ENCODE measurements around the gene TCERG1. TPM values are rescaled to one million over a fixed set of nuclear protein-coding genes. Genes with fewer than 3 reads are reported as not detected.

Gene TCERG1
- total and polyA plus RNA-seq, 2 donors (not counting 1 experiment from before 2014, with no cell fraction given): 44.6 to 95.2 TPM

GRCh38 chr5:146544232-146544631, 97.1 kb downstream of the TCERG1 start:
- ChIA-PET CTCF (interaction anchor here (5.1 kb wide), 1 partner anchor 12 kb away, joined by 41 read pairs; no protein-coding TSS in a partner anchor), POLR2A (no interaction called here)
- no peak for TF ChIP-seq EZH2 (IDR thresholded peaks at IDR 0.05; ENCODE audit: borderline replicate concordance, insufficient read depth, low read depth, low read length, poor library complexity, severe bottlenecking)
- no peak for TF ChIP-seq CTCF (IDR thresholded peaks at IDR 0.05)
- no peaks in the 10 kb centered on the region for H3K9me3 Mint-ChIP-seq (ENCODE audit: insufficient read depth)
- H3K4me3 ChIP-seq (ENCODE audit: control extremely low read depth in 1 of 5, extremely low read depth in 1 of 5, insufficient read depth in 1 of 5, low read depth in 2 of 5, low read length in 4 of 5): no peak overlapping the region
- no peaks in the 10 kb centered on the region for H3K27me3 ChIP-seq (replicated peaks in 1 of 4; ENCODE audit: control extremely low read depth in 1 of 4, control insufficient read depth in 3 of 4, insufficient read depth in 4 of 4, low read length in 3 of 4)
- H3K9me3 ChIP-seq (ENCODE audit: control extremely low read depth in 1 of 3, control insufficient read depth in 2 of 3, insufficient read depth in 1 of 3, low read length in 2 of 3): no peaks in the 10 kb centered on the region
- no peak for DNase-seq
- no peak overlapping the region for H3K27ac Mint-ChIP-seq
- H3K4me1 Mint-ChIP-seq: peaks cover 2% of the 10 kb centered on the region
- H3K27ac ChIP-seq (ENCODE audit: low read length in 2 of 2): no peak overlapping the region
- H3K4me2 ChIP-seq (replicated peaks; ENCODE audit: low read depth, low read length, poor library complexity, severe bottlenecking): no peak overlapping the region
- no peaks in the 10 kb centered on the region for H3K4me1 ChIP-seq (ENCODE audit: control insufficient read depth in 2 of 2, insufficient read depth in 2 of 2, low read length in 2 of 2)
- H3K9ac ChIP-seq (ENCODE audit: low read length): no peak overlapping the region
- H4K20me1 ChIP-seq (ENCODE audit: control insufficient read depth, insufficient read depth, low read length, poor library complexity, severe bottlenecking): no peaks in the 10 kb centered on the region
- ATAC-seq (ENCODE audit: low read depth): no peak
- no peaks in the 10 kb centered on the region for H3K79me2 ChIP-seq (ENCODE audit: control insufficient read depth, insufficient read depth, low read length)
- H3K27me3 Mint-ChIP-seq: peaks cover 8% of the 10 kb centered on the region
- no peak overlapping the region for H3K4me3 Mint-ChIP-seq
- H2AFZ ChIP-seq (ENCODE audit: insufficient read depth, low read depth, low read length, poor library complexity, severe bottlenecking): no peak overlapping the region
- intact Hi-C loops (cut with micrococcal nuclease): no loop called here
- no peaks in the 10 kb centered on the region for H3K36me3 ChIP-seq (replicated peaks in 1 of 2; ENCODE audit: control extremely low read depth in 1 of 2, control insufficient read depth in 1 of 2, extremely low read depth in 1 of 2, insufficient read depth in 2 of 2, low read length in 1 of 2)

- peaks cover 10% of the 10 kb centered on the region for H3K27me3 Mint-ChIP-seq
- no peak for TF ChIP-seq EZH2 (IDR thresholded peaks at IDR 0.05; ENCODE audit: borderline replicate concordance, insufficient read depth, low read depth, low read length, poor library complexity, severe bottlenecking)
- TF ChIP-seq CTCF (IDR thresholded peaks at IDR 0.05): no peak
Observed at GRCh38 chr5:146548781-146549449, 101.8 kb downstream of the TCERG1 start.

More at GRCh38 chr5:146548781-146549449, 101.8 kb downstream of the TCERG1 start:
- Histone ChIP-seq H4K20me1 (ENCODE audit: control insufficient read depth, insufficient read depth, low read length, poor library complexity, severe bottlenecking) (no peaks in the 10 kb centered on the region), H3K4me3 (ENCODE audit: control extremely low read depth in 1 of 5, extremely low read depth in 1 of 5, insufficient read depth in 1 of 5, low read depth in 2 of 5, low read length in 4 of 5) (no peak overlapping the region), H2AFZ (ENCODE audit: insufficient read depth, low read depth, low read length, poor library complexity, severe bottlenecking) (no peak overlapping the region), H3K27ac (ENCODE audit: low read length in 2 of 2) (no peak overlapping the region), H3K36me3 (replicated peaks in 1 of 2; ENCODE audit: control extremely low read depth in 1 of 2, control insufficient read depth in 1 of 2, extremely low read depth in 1 of 2, insufficient read depth in 2 of 2, low read length in 1 of 2) (no peaks in the 10 kb centered on the region), H3K9me3 (ENCODE audit: control extremely low read depth in 1 of 3, control insufficient read depth in 2 of 3, insufficient read depth in 1 of 3, low read length in 2 of 3) (no peaks in the 10 kb centered on the region), H3K4me1 (ENCODE audit: control insufficient read depth in 2 of 2, insufficient read depth in 2 of 2, low read length in 2 of 2) (no peaks in the 10 kb centered on the region), H3K9ac (ENCODE audit: low read length) (no peak overlapping the region), H3K4me2 (replicated peaks; ENCODE audit: low read depth, low read length, poor library complexity, severe bottlenecking) (no peak overlapping the region), H3K27me3 (replicated peaks in 1 of 4; ENCODE audit: control extremely low read depth in 1 of 4, control insufficient read depth in 3 of 4, insufficient read depth in 4 of 4, low read length in 3 of 4) (no peaks in the 10 kb centered on the region), H3K79me2 (ENCODE audit: control insufficient read depth, insufficient read depth, low read length) (no peaks in the 10 kb centered on the region)
- ATAC-seq (ENCODE audit: low read depth) (no peak), DNase-seq (no peak)
- intact Hi-C loops (cut with micrococcal nuclease): no loop called here
- Mint-ChIP-seq H3K27ac (no peak overlapping the region), H3K4me3 (no peak overlapping the region), H3K9me3 (ENCODE audit: insufficient read depth) (no peaks in the 10 kb centered on the region), H3K4me1 (no peaks in the 10 kb centered on the region)
- ChIA-PET CTCF (interaction anchor here (0.7 to 1.7 kb wide), 3 partner anchors 10 to 417 kb away, joined by 3 to 4 read pairs (median 4); no protein-coding TSS in a partner anchor), POLR2A (no interaction called here)
- 79% methylated on average over 2 of the region's 2 CpGs for WGBS (ENCODE audit: insufficient coverage)
